ENCODE results near the gene CAMTA2. TPM values are rescaled to one million over a fixed set of nuclear protein-coding genes. Genes with fewer than 3 reads are reported as not detected.
A peak's percentile ranks its signal among the peaks of the same experiment; 100 is the strongest.

CAMTA2 gene
- total and polyA plus RNA-seq, 4 donors, result 15.0 to 66.3 (median 49.6) TPM

- DNase-seq (no peak), ATAC-seq (ENCODE audit: insufficient read depth, low FRiP score) (peak; percentile 37)
- Histone ChIP-seq H3K27me3 (ENCODE audit: control insufficient read depth in 3 of 3, insufficient read depth in 3 of 3, low read length in 2 of 3) (no peaks in the 10 kb centered on the region), H3K36me3 (ENCODE audit: control insufficient read depth in 4 of 4, insufficient read depth in 4 of 4, low read length in 4 of 4) (peaks cover 9 to 35% (median 31%) of the 10 kb centered on the region in 4 donors), H3K9ac (ENCODE audit: insufficient read depth in 1 of 2, low read length in 2 of 2) (peak overlapping the region; percentile 73 to 86), H3K27ac (ENCODE audit: low read depth in 1 of 2, low read length in 1 of 2) (peak overlapping the region; percentile 90 to 94), H3K9me3 (ENCODE audit: control insufficient read depth in 4 of 4, insufficient read depth in 3 of 4, low read length in 3 of 4) (no peaks in the 10 kb centered on the region), H3K4me1 (ENCODE audit: control insufficient read depth in 5 of 5, insufficient read depth in 5 of 5, low read length in 5 of 5) (peaks cover 0 to 27% (median 13%) of the 10 kb centered on the region in 5 donors), H3K4me3 (peak overlapping the region; percentile 61)
- WGBS, 2 donors, result 0 to 1% methylated on average over 29 of the region's 29 CpGs
- no peak for TF ChIP-seq CTCF (IDR thresholded peaks at IDR 0.05; ENCODE audit: control extremely low read depth, extremely low read depth)
These were observed 46.7 kb downstream of the CAMTA2 start for GRCh38 chr17:4940555-4941318.

GRCh38 chr17:4939796-4940554, 47.5 kb downstream of the CAMTA2 start, which contains the start of the genes RNF167 and SLC25A11:
Gene RNF167 (plus strand): TSS chr17:4940268. CDS start chr17:4940910, 642 bp downstream.
Gene SLC25A11 (minus strand): TSS chr17:4940046. CDS start chr17:4939910, 136 bp downstream.
- 0% methylated on average over 72 of the region's 72 CpGs for WGBS, 2 donors
- DNase-seq, result peak; percentile 98 to 100 (median 100)
- TF ChIP-seq CTCF (IDR thresholded peaks at IDR 0.05; ENCODE audit: control extremely low read depth, extremely low read depth), result no peak
- Histone ChIP-seq H3K27me3 (ENCODE audit: control insufficient read depth in 3 of 3, insufficient read depth in 3 of 3, low read length in 2 of 3) (no peaks in the 10 kb centered on the region), H3K27ac (ENCODE audit: low read depth in 1 of 2, low read length in 1 of 2) (peak within 1 kb of the TSS; percentile 90 to 94), H3K9me3 (ENCODE audit: control insufficient read depth in 4 of 4, insufficient read depth in 3 of 4, low read length in 3 of 4) (no peaks in the 10 kb centered on the region), H3K36me3 (ENCODE audit: control insufficient read depth in 4 of 4, insufficient read depth in 4 of 4, low read length in 4 of 4) (peaks cover 5 to 29% (median 26%) of the 10 kb centered on the region in 4 donors), H3K4me1 (ENCODE audit: control insufficient read depth in 5 of 5, insufficient read depth in 5 of 5, low read length in 5 of 5) (peaks cover 0 to 27% (median 13%) of the 10 kb centered on the region in 5 donors), H3K4me3 (peak within 1 kb of the TSS; percentile 77), H3K9ac (ENCODE audit: insufficient read depth in 1 of 2, low read length in 2 of 2) (peak within 1 kb of the TSS; percentile 73 to 86)
- peak; percentile 91 for ATAC-seq (ENCODE audit: insufficient read depth, low FRiP score)

- no peaks in the 10 kb centered on the region for H3K9me3 ChIP-seq (ENCODE audit: control insufficient read depth in 4 of 4, insufficient read depth in 3 of 4, low read length in 3 of 4)
- peak overlapping the region; percentile 65 to 80 for H3K9ac ChIP-seq (ENCODE audit: insufficient read depth in 1 of 2, low read length in 2 of 2)
- peak overlapping the region; percentile 77 for H3K4me3 ChIP-seq
- peaks cover 5 to 26% (median 23%) of the 10 kb centered on the region in 4 donors for H3K36me3 ChIP-seq (ENCODE audit: control insufficient read depth in 4 of 4, insufficient read depth in 4 of 4, low read length in 4 of 4)
- ATAC-seq (ENCODE audit: insufficient read depth, low FRiP score) (no peak), DNase-seq (no peak)
- peaks cover 0 to 27% (median 13%) of the 10 kb centered on the region in 5 donors for H3K4me1 ChIP-seq (ENCODE audit: control insufficient read depth in 5 of 5, insufficient read depth in 5 of 5, low read length in 5 of 5)
- TF ChIP-seq CTCF (IDR thresholded peaks at IDR 0.05; ENCODE audit: control extremely low read depth, extremely low read depth), result no peak
- no peaks in the 10 kb centered on the region for H3K27me3 ChIP-seq (ENCODE audit: control insufficient read depth in 3 of 3, insufficient read depth in 3 of 3, low read length in 2 of 3)
- 0 to 1% methylated on average over 16 of the region's 16 CpGs for WGBS, 2 donors
- peak overlapping the region; percentile 90 to 94 for H3K27ac ChIP-seq (ENCODE audit: low read depth in 1 of 2, low read length in 1 of 2)
These were observed 48.0 kb downstream of the CAMTA2 start for GRCh38 chr17:4939546-4939795.

All from lung (tissue), 12 donors.